Activated CD4-positive, alpha-beta T cell treated with anti-CD3 and anti-CD28 coated beads, Interleukin-2, Interleukin-6, amounts not matched to agents 100 ng/mL and 50 ng/mL, durations not matched to agents 16 hours and 8 hours (primary cell): Measurements from ENCODE around the gene TRIM72.
"Not testable (repeated sequence)": the region's sequence is repeated elsewhere in the genome, so short reads cannot be mapped to it uniquely, and the experiment has no call there.

ENCODE experiments used
- DNase-seq: peaks from one replicate; pipeline ENCODE4 v3.0.0-alpha.2; 2020

TRIM72 gene

GRCh38 chr16:31215287-31216162, 1.6 kb downstream of the TRIM72 start:
- no peak for DNase-seq

- no peak for DNase-seq
Observed at GRCh38 chr16:31216422-31217135, 2.7 kb downstream of the TRIM72 start, which contains the start of gene PYDC1. Gene PYDC1, minus strand, starts transcription at chr16:31217135. Its CDS starts 107 bp downstream, at chr16:31217028.

GRCh38 chr16:31217136-31217530, 3.2 kb downstream of the TRIM72 start:
- DNase-seq, result no peak

GRCh38 chr16:31219154-31219741, 5.3 kb downstream of the TRIM72 start:
- DNase-seq, result no peak

- no peak for DNase-seq
Observed at GRCh38 chr16:31221357-31222160, 7.6 kb downstream of the TRIM72 start.

- no peak for DNase-seq
Observed at GRCh38 chr16:31223044-31223443, 9.1 kb downstream of the TRIM72 start.

- DNase-seq, result no peak
Observed at GRCh38 chr16:31224092-31224955, 10.4 kb downstream of the TRIM72 start.

- no peak for DNase-seq
Observed at GRCh38 chr16:31225193-31225592, 11.3 kb downstream of the TRIM72 start.

GRCh38 chr16:31228206-31228605, 14.3 kb downstream of the TRIM72 start:
- no peak for DNase-seq

- no peak for DNase-seq
Observed at GRCh38 chr16:31229501-31229900, 15.6 kb downstream of the TRIM72 start.

GRCh38 chr16:31238041-31238440, 24.1 kb downstream of the TRIM72 start:
- no peak for DNase-seq

GRCh38 chr16:31242206-31242605, 28.3 kb downstream of the TRIM72 start:
- DNase-seq, result no peak

- no peak for DNase-seq
Observed at GRCh38 chr16:31243734-31244670, 30.1 kb downstream of the TRIM72 start.

- not testable (repeated sequence) for DNase-seq
Observed at GRCh38 chr16:31245598-31245997, 31.7 kb downstream of the TRIM72 start.

GRCh38 chr16:31246296-31246695, 32.4 kb downstream of the TRIM72 start:
- no peak for DNase-seq

GRCh38 chr16:31248344-31248743, 34.4 kb downstream of the TRIM72 start:
- no peak for DNase-seq

GRCh38 chr16:31250782-31251384, 37.0 kb downstream of the TRIM72 start:
- DNase-seq, result peak; percentile 57

GRCh38 chr16:31251435-31251834, 37.5 kb downstream of the TRIM72 start:
- DNase-seq, result no peak

- DNase-seq, result peak; percentile 80
Observed at GRCh38 chr16:31253642-31254045, 39.7 kb downstream of the TRIM72 start.

GRCh38 chr16:31256466-31256865, 42.5 kb downstream of the TRIM72 start:
- DNase-seq, result no peak
